Stimulated activated CD4-positive, alpha-beta T cell treated with anti-CD3 and anti-CD28 coated beads, Interleukin-2, amount 100 ng/mL, for 48 hours (primary cell): ENCODE measurements around the gene IRF2BPL.

Experiments used
- DNase-seq, 2 donors: peaks; one replicate each; pipeline ENCODE4 v3.0.0-alpha.2; 2020

The IRF2BPL gene

DNA sequence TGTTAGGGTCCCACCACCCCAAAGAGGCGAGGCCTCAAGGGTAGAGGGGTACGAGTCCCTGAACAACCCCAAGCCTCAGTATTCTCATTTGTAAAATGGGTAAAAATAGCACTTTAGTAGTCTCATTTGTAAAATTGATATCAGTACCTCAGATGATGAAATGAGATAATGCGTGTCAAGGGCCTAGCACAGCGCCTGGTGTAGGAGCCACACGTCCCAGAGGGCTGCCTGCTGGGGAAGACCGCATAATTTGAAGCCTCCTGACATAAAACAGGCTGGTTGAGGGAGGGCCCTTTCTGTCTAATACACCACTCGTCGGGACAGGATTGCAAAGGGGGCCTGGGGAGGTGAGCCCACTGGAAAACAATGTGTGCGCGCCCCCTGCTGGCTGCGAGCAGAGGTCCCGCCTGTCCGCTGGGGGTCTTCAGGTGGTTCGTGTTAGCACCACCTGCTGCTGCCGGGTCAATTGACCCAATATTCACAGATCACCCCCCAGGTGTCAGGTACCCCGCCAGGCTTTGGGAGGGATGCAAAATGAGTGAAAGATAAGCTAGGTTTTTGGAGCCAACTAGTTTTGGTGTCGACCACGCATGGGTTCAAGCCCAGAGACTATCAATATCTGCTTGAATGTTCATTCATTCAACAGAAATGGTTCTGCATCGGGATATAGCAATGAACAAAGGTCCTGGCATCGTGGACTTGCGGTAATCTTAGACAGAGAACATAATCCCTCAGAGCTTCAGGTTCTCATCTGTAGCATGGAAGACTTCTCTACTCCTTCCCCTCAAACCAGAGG lies 24.7 kb upstream of the IRF2BPL start:
- DNase-seq: peak; percentile 62 to 77

GRCh38 chr14:77052281-77053044 lies 24.0 kb upstream of the IRF2BPL start:
- DNase-seq: no peak

- DNase-seq: no peak
These were observed 22.6 kb upstream of the IRF2BPL start for GRCh38 chr14:77051116-77051515.

- DNase-seq: no peak
These were observed 18.2 kb upstream of the IRF2BPL start for GRCh38 chr14:77046721-77047120.

DNA sequence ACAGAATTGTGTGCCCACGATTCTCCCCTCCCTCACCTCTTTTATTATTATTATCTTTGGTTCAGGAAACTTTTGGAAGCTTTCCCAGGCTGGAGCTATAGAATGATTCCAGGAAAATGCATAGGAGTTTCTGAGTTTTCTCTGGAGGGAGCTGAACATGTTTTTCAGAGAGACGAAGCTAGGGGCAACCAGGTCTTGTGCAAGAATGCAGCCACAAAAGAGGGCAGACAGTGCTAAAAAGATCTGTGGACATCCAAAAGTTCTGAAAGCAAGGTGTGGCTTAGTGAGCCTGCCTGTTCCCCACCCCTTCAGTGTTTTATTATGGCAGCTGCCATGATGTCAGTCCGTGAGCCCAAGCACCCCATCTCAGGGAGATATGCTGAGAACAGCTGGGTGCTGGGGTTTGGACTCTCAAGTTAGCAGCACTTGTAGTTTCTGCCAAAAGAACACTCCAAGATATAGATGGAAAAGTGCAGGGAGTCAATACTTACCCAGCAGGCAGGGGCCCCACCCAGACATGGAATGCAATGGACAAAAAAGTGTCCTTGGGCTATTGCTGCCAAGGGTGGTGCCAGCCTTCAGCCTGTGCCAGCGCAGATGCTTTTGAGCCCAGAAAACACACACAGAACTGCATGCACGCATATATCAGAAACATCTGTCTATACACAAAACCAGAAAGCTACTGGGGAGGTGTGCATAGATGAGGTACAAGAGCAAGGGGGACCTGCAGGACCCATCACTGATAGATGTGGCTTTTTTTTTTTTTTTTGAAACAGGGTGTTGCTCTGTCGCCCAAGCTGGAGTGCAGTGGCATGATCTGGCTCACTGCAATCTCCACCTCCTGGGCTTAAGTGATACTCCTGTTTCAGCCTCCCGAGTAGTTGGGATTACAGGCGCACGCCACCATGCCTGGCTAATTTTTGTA lies 17.0 kb upstream of the IRF2BPL start:
- DNase-seq: no peak

DNA sequence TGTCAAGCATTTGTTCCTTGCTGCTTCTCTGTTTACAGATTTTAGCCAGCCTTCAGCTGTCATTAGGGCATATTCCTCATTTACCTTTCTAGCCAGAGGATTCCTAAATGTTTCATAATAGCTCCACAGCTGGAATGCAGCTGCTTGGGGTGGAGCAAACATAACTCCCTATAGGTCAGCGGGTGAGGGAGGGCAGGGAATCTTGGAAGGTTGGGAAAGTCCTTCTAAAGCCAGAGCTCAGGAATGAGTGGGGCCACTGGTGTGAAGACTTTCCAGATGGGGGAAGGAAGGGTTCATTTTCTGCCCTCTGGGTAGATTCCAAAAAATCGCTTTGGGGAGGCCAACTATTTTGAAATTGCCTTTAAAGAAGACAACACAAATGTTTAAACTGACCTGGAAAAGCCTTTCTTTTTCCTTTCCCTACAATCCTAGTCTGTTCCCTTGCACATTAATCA lies 16.3 kb upstream of the IRF2BPL start:
- no peak for DNase-seq

DNA sequence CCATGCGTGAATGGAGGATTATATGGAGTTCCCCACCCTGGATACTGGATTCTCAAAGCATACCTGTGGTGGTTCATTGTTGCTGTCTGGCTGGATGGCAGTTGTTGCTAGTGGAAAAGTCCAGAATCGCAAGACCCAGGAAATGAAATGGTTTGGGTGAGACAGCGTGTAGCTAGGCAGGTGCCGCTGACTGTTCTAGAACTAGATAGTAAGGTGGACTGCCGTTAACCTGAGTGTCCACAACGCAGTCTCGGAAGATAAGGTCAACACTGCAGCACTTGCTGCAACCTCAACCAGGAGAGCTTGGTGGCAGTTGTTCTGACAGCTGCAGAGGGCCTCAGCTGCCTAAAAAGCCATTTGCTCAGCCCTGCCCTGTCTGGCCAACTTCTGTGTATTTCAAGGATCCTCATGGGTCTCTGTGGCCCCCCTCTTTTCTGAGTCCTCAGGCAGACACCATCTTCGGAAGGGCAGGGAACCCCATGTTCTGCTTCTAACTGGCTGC lies 15.5 kb upstream of the IRF2BPL start:
- DNase-seq: no peak

DNA sequence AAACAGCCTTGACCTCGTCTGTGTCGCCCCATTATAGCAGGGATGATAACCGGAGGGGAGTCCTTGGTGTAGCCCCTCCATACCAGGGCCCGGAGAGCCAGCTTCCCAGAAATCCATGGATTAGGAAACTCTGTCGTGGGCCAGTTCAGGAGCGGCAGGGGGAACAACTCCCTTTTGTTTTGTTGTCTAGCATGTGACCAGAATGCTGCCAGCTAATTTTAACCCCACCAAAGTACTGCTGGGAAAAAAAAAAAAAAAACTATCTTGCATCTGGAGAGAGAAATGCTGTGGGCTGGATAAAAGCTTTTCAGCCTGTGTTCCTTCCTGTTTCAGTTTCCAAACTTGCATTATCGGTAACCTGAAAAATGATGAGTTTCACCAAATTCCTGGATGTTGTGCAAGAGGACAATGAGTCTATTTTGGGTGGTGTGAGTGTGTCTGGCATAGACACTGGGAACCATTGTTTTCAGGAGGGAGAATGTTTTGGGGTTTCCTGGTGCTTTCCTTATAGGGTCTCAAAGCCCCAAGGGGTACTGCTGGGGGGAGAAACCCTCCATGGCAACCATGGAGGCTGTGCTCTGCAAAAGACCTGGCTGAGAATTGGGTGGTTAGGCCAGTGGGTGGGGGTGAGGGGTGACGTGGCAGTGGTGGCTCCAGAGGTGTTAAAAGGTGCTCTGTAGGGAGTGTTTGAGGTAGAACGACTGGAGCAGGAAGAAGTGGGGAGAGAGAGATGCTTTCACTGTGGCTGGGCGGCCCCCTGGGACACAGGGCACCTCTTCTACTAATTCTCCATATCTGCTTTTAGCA lies 14.9 kb upstream of the IRF2BPL start:
- no peak for DNase-seq

DNA sequence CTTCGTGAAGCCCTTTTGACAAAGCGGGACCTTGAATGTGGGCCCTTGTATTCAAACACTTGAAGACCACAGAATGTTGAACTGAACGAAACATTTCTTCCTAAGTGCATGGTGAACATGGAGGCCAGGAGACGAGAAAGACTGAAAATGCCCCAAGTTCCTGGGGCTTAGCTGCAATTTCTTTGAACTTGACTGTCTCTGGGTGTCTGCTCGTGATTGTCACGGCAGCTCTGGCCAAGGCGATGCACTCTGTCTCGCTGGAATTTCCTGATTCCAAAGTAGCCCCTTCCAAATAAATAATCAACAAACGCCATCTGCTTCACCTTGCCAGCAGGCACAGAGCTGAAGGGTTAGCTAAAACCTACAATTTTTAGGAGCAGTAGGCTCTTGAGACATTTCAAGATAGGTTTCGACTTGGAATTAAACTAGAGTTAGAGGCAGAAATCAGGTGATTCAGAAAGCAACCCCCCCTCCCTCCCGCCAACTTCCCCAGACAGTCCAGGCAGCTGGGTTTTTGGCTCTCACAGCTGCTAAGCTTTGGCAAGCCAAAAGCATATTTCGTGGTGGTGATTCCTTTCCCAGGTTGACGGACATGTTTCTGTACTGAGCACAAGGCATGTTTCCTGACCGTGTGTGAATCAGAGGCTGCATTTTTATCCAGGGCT lies 13.5 kb upstream of the IRF2BPL start:
- DNase-seq: no peak

DNA sequence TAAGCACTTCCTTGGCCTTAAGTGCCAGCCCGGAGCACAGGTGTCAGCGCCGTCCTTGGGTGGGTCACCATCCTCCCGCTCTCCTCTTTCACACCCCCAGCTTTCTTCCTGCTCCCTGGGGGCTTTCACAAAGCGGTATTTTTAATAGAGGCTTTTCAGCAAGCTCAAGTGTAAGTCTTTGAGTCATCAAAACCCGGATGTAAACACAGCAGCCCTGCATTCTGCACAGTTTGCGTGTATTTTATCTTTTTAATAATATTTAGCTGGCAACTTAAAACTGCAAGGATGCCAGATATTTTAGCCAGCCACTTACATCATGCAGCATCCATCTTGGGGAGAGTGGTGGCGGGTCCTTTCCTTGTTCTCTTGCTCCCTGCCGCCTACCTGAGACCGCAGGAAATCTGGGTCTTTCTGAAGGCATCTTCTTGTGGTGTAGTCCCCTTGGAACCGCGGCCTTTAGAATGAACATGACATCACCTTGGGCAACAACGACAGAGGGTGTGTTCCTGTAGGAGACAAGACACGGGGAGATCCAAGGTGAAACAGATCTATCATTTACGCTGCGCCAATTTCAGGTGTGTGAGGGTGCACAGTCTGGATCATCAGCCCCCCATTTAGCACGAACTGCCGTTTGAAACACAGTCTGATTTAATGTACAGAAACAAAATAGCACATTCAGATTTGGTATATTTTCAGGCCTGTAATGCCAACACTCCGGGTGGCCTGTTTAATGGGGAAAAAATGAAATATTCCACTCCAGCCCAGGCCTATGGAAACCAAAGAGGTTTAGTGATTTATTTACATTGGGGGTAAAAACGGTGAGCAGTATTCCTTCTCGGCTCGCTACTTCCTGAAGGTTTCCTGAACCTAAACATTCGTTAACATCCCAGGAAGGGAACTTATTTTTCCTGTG lies 12.5 kb upstream of the IRF2BPL start:
- no peak for DNase-seq

DNA sequence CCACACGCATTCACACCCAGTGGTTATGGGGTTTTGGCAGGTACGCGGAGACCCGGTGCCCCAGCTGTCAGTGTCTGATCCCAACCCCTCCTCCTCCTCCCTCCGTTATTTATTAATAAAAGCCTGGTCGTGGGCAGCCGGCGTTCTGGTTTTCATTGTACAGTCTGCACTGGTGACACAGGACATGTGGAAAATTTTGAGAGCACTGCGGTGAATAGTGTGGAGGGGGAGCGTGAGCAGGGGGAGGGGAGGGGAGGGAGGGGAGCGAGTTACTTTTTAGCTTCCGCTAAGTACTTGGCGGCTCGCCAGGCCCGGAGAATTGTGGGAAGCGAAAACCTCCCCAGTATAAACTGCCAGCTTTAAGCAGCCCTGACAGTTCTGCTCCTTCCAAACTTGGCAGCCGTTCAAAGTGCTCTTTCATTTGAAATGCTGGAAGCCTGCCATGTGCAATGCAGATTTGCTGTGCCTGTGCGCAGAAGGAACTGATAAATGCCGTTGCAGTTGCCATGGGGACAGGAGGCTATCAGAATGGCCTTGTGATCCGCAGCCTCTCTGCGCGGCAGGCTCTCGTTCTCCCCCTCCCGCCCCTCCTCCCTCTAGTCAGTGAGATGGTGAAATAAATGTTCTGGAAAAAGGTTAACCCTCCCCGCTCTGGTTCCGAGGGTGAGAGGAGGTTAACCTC lies 11.7 kb upstream of the IRF2BPL start:
- peak; percentile 91 to 93 for DNase-seq

DNA sequence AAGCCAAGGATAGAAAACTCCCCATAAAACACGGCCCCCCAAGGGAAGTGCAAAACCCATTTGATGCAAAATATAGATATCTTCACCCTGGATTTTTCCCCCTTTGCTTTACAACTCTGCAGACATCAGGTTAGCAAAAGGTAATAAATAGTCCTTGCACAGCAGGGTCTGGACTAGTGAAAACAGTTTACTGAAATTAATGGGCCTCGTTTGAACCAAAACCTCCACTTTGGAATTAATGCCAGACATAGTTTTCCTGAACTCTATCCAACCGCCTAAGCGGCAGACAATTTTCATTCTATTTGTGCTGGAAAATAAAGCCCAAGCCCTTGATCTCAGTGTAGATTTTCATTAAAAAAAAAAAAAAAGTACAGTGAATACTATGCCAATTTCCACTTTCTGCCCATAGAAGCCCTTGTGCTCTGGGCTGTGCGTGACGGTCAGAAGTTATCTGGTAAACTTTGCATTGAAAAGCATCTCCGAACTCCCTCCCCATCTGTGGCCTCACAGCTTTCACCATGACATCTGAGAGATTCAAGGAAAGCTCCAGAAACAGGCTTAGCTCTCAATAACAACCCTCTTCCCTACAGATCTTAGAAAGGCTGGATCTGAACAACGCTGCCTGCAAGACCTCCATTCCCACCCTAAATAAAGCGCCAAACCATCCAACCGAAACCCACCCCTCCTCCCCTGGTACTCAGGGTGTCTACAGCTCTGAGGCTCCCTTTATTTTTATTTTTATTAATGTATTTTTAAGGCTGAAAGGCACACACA lies 11.0 kb upstream of the IRF2BPL start:
- no peak for DNase-seq

- no peak for DNase-seq
These were observed 9.5 kb upstream of the IRF2BPL start for GRCh38 chr14:77037938-77038568.

- no peak for DNase-seq
These were observed 8.9 kb upstream of the IRF2BPL start for GRCh38 chr14:77037215-77037937.

DNA sequence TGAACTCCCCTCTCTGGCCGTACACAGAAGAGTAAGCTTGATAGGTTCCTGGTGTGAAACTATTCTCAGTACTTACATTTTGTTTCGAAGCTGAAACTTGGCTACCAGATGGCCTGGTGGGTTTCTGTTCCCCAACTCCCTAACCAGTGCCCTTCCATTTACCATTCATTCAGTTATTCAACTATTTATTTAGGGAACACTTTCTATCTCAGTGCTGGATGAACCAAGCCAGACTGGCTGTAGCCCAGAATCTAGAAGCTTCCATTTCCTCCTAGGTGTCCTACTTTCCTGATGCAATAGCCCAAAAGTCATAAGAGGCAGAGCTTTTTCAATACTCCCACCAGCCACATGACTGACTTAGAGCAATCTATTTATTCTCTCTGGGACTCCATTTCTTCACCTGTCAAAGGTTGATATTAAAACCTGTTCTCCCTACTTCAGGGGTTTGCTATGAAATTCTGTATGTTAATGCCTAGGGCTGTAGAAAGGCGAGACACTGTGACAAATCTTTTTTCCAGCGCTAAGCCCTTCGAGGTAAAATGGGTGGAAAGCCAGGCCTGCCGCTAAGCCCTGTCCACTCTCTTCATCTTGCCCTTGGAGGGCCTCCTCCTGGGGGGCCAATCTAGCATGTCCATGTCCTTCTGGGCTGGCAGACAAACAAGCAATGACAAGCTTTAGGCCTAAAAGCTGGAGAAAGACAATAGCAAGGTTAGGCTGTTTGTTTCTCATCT lies 8.1 kb upstream of the IRF2BPL start:
- DNase-seq: no peak

DNA sequence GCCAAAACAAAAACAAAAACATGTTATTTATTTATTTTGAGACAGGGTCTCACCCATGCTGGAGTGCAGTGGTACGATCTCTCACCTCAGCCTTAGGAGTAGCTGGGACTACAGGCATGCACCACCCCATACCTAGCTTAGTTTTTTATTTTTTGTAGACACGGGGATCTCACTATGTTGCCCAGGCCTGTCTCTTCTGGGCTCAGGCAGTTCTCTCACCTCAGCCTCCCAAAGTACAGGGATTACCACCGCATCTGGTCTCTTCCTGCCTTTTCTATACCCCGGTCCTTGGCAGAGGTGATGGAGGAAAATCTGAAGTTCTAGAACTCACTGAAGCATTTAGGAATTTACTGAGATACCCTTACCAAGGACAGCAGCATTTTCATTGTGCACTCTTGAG lies 6.8 kb upstream of the IRF2BPL start:
- no peak for DNase-seq
